Measurements from ENCODE around the gene ZNF511.

ZNF511 gene

GRCh38 chr10:133336577-133337369 lies 28.1 kb downstream of the ZNF511 start, which contains the start of gene CALY:
TSS of gene CALY (minus strand) at chr10:133336896. CDS start at chr10:133328989, 7,907 bp downstream.
- DNase-seq: peak; percentile 53

GRCh38 chr10:133337370-133337725 lies 28.6 kb downstream of the ZNF511 start:
- DNase-seq: no peak

GRCh38 chr10:133338080-133339071 lies 29.7 kb downstream of the ZNF511 start:
- DNase-seq: no peak

- DNase-seq: no peak
These were observed 31.1 kb downstream of the ZNF511 start for GRCh38 chr10:133339708-133340380.

- DNase-seq: no peak
These were observed 33.3 kb downstream of the ZNF511 start for GRCh38 chr10:133341983-133342382.

- DNase-seq: no peak
These were observed 34.2 kb downstream of the ZNF511 start for GRCh38 chr10:133342942-133343341.

GRCh38 chr10:133343558-133343957 lies 34.8 kb downstream of the ZNF511 start:
- no peak for DNase-seq

- no peak for DNase-seq
These were observed 35.5 kb downstream of the ZNF511 start for GRCh38 chr10:133344236-133344635.

GRCh38 chr10:133346413-133346812 lies 37.7 kb downstream of the ZNF511 start:
- no peak for DNase-seq

GRCh38 chr10:133347710-133348517 lies 39.2 kb downstream of the ZNF511 start:
- DNase-seq: no peak

GRCh38 chr10:133349160-133349568 lies 40.5 kb downstream of the ZNF511 start:
- no peak for DNase-seq

- no peak for DNase-seq
These were observed 40.9 kb downstream of the ZNF511 start for GRCh38 chr10:133349577-133350011.

- no peak for DNase-seq
These were observed 41.7 kb downstream of the ZNF511 start for GRCh38 chr10:133350283-133350949.

GRCh38 chr10:133350950-133351329 lies 42.2 kb downstream of the ZNF511 start:
- DNase-seq: no peak

GRCh38 chr10:133351408-133352318 lies 42.9 kb downstream of the ZNF511 start:
- no peak for DNase-seq

- no peak for DNase-seq
These were observed 44.7 kb downstream of the ZNF511 start for GRCh38 chr10:133353202-133353959.

- DNase-seq: no peak
These were observed 45.4 kb downstream of the ZNF511 start for GRCh38 chr10:133353988-133354605.

- DNase-seq: no peak
These were observed 46.0 kb downstream of the ZNF511 start for GRCh38 chr10:133354672-133355240.

- DNase-seq: no peak
These were observed 46.6 kb downstream of the ZNF511 start for GRCh38 chr10:133355266-133355665.

All from NCI-H1436 treated with DMSO at 0.1 percent for 48 hours (cell line).